Endometrium (tissue), 2 donors: ENCODE measurements around the gene GLMP.
A peak's percentile ranks its signal among the peaks of the same experiment; 100 is the strongest.

Experiments used
- FAIRE-seq: peaks from 2 replicates; lab custom pipeline; 2012; peaks lifted over from hg19 to GRCh38; lab: Jason Lieb, UNC
- donor health status: control.
- donor health status: control.

GLMP gene

DNA sequence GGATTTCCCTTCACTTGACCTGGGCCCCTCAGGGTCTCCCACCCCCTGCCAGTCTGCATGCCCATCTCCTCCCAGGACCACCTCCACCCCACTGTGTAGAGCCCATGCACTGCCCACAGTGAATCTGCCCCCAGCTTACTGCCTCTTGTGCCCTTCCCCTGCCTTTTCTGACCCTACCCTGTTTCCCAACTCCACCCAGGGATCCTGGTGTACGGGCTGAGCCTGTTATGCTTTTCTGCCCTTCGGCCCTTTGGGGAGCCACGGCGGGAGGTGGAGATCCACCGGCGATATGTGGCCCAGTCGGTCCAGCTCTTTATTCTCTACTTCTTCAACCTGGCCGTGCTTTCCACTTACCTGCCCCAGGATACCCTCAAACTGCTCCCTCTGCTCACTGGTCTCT, 9.4 kb downstream of the GLMP start:
- FAIRE-seq: no peak

DNA sequence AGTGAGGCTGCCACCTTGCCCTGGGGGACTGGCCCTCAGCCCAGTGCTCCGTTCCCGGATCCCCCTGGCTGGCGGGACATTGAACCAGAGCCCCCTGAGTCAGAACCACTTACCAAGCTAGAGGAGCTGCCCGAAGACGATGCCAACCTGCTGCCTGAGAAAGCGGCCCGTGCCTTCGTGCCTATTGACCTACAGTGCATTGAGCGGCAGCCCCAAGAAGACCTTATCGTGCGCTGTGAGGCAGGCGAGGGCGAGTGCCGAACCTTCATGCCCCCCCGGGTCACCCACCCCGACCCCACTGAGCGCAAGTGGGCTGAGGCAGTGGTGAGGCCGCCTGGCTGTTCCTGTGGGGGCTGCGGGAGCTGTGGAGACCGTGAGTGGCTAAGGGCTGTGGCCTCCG, 10.0 kb downstream of the GLMP start:
- no peak for FAIRE-seq

GRCh38 chr1:156284757-156285156, 10.7 kb downstream of the GLMP start:
- FAIRE-seq: no peak

DNA sequence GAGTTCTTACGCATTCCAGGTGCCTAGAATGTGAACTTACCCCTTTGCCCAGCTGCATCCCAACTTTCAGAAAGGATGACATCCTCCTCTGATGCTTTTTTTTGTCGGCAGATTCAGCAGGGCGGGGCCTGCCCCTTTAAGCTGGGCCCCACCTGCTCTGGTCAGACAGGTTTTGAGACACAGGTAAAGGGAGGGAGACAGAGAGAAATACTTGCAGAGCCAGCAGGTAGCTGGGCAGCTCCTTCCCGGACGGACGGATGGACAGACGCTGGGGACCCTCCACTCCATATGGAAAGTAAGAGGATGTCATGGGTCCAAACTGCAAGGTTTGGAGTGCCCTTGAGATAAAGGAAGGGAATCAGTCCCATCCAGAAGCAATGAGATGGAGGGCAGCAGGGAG, 11.4 kb downstream of the GLMP start, which contains the start of gene TMEM79:
Gene TMEM79 (plus strand): TSS at position 214 of the 400 bp plus-strand sequence. CDS start 902 bp downstream, outside the sequence.
- no peak for FAIRE-seq

- no peak for FAIRE-seq
These were observed 12.0 kb downstream of the GLMP start for GRCh38 chr1:156283521-156283920.

- FAIRE-seq: peak; percentile 59
These were observed 12.8 kb downstream of the GLMP start, which contains the start of gene SMG5 for GRCh38 chr1:156282479-156283222. Gene SMG5, minus strand, starts transcription at chr1:156282825. Its CDS starts 145 bp downstream, at chr1:156282680.

GRCh38 chr1:156281693-156282478, 13.6 kb downstream of the GLMP start:
- no peak for FAIRE-seq

DNA sequence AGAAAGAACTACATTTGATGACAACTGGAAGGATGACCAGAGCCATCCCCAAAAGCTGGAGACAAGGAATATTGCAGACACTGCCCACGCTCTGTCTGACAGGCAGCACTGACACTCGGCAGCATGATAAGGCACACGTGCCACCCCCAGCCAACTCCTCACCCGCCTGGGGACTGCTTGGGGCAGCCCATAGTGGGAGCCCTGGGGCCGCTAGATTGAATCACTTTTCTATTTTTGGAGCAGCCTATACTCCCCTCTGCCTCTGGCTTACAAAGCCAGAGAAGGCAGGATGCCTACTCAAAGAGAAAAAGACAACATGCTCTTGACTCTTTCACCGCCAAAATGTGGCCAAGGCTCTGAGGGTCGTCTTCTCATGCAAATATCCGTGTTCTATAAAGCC, 14.2 kb downstream of the GLMP start:
- FAIRE-seq: no peak

GRCh38 chr1:156279837-156280236, 15.6 kb downstream of the GLMP start:
- no peak for FAIRE-seq

DNA sequence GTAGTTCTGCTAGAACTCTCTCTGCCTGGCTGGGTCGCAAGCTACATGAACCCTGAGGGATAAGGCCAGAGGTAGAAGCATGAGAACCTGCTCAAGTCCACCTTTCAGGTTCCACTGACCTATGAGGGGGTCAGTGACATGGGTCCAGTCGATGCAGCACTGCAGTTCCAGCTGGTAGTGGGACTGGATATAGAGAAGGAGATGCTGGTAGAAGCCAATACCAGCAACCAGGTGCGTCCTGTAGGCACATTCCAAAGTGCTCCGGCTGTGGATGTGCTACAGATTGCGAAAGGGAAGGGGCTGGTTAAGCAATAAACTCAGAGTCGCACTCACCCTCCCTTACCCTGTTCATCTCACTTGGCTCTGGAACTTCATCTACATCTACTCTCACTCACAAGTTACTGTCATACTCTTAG, 18.5 kb downstream of the GLMP start:
- no peak for FAIRE-seq

DNA sequence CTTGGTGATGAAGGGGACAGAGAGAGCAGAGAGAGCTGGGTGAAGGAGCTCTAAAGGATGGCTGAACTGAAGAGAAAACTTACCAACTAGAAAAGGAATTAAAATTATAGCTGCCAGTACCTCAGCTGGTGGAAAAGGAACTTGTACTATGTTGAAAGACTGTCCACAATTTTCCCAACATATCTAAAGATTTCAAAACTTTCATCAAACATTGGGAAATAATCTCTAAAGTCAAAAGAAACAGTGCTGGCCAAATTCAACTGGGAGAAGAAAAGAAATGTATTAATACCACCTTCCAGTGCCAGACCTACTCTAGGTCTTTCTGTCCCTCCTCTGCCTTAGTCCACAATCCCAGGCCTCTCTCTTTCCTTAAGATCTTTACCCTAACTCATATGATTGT, 18.9 kb downstream of the GLMP start:
- FAIRE-seq: no peak

- no peak for FAIRE-seq
These were observed 25.2 kb downstream of the GLMP start for GRCh38 chr1:156270314-156270713.

GRCh38 chr1:156268336-156268735, 27.1 kb downstream of the GLMP start:
- FAIRE-seq: no peak

- FAIRE-seq: no peak
These were observed 29.4 kb downstream of the GLMP start for GRCh38 chr1:156266051-156266450.

DNA sequence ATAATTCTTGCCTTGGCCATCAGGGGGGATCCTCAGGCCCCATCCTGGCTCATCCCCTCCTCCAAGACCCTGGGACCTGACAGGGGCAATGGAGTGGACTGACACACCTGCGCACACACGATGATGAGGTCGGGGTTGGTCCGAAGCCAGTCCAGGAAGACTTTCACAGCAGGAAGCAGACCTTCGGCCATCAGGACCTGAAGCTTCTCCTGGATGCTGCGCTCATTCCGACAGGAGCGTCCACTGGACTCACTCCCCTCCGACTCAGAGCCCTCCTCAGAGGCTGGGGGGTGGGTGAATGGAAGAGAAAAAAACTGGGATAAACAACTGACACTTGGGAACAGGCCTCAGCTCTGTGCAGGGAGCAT, 32.2 kb downstream of the GLMP start:
- FAIRE-seq: no peak

GRCh38 chr1:156262461-156263287, 32.8 kb downstream of the GLMP start:
- FAIRE-seq: no peak

DNA sequence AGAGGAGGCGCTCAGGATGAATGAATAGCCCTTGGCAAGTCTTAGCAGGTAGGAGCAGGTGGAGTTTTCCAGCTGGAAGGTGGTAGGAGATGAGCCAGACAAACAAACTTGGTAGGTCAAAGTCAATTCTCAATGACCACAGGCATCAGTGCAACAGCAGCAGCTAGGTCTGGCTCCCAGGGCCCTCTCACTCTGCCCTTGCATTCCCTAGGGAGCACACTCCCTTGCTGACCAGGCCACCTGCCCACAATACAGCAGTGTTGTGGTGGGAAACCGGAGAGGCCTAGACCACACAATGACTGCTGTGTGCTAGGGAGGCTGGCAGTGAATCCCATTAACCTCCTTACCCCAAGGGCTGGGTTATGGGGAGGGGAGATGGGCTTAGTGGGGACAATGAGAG, 34.6 kb downstream of the GLMP start:
- no peak for FAIRE-seq

GRCh38 chr1:156259805-156260204, 35.7 kb downstream of the GLMP start:
- FAIRE-seq: no peak

- no peak for FAIRE-seq
These were observed 36.6 kb downstream of the GLMP start for GRCh38 chr1:156258859-156259258.

DNA sequence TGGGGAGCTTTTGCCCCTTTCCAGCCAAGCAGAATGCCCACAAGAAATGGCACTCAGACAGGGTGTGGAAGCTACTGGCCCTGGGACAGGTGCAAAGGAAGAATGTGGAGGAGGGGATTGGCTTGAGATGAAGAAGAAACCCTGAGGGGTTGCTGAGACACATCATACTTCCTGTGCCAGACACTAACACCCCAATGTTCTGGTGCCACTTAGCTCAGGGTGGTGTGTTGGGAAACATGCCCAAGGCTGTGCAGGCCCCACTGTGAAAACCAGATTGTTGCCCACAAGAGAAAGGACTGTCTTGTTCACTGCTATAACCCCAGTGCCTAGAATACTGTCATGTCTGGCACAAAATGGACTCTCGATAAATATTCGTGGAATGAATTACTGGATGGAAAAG, 37.8 kb downstream of the GLMP start:
- no peak for FAIRE-seq

GRCh38 chr1:156253634-156254033, 41.8 kb downstream of the GLMP start:
- FAIRE-seq: no peak

- FAIRE-seq: no peak
These were observed 44.0 kb downstream of the GLMP start for GRCh38 chr1:156251527-156251926.

DNA sequence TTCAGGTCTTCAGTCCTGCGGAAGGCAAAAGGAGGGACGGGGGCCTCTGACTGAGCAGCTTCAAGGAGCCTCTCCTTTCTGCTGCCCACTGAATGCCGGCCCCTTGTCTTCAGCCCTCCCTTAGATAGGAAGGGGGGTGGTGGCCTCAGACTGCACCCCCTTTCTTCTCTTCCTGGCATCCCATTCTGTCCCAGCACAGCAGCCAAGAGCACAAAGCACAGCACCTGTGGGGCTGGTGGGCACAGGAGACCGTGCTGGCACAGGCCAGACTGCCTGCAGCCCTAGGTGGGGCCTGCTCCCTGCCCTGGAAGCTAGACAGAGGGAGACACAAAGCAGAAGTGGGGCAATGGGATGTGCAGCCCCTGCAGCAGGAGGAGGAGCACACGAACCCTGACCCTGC, 45.9 kb downstream of the GLMP start:
- no peak for FAIRE-seq
